Upper lobe of right lung (tissue), 1 donor: ENCODE measurements around the gene CPAMD8. TPM values are rescaled to one million over a fixed set of nuclear protein-coding genes. Genes with fewer than 3 reads are reported as not detected.
"Not testable (repeated sequence)": the region's sequence is repeated elsewhere in the genome, so short reads cannot be mapped to it uniquely, and the experiment has no call there.

Source experiments
- ATAC-seq: fragments of 200-7000 bp; cut with Tn5 transposase; one replicate; pipeline ENCODE4 v1.9.1; 2020; ENCODE audit warnings: mild to moderate bottlenecking, moderate library complexity
- DNase-seq: peaks from one replicate; pipeline ENCODE4 v3.0.0-alpha.2; 2020
- H3K27ac ChIP-seq: fragments of 200-600 bp; one replicate; pipeline ENCODE4 v1.8.0; 2022
- H3K27me3 ChIP-seq: fragments of 200-600 bp; one replicate; pipeline ENCODE4 v1.8.0; 2022; ENCODE audit warnings: mild to moderate bottlenecking
- H3K36me3 ChIP-seq: fragments of 200-600 bp; one replicate; pipeline ENCODE4 v1.8.0; 2022
- H3K4me1 ChIP-seq: fragments of 200-600 bp; one replicate; pipeline ENCODE4 v1.8.0; 2022
- H3K4me3 ChIP-seq: fragments of 200-600 bp; one replicate; pipeline ENCODE4 v1.8.0; 2022; ENCODE audit warnings: mild to moderate bottlenecking
- H3K9me3 ChIP-seq: fragments of 200-600 bp; one replicate; pipeline ENCODE4 v1.8.0; 2022
- CTCF ChIP-seq: fragments of 200-600 bp; IDR thresholded peaks from one replicate; pipeline ENCODE4 v1.8.0; 2022; ENCODE audit warnings: antibody characterized with exemption
- intact Hi-C: fragments of 100-400 bp; cut with DNase I; formaldehyde crosslinking; loops from one replicate; pipeline ENCODE4 v1.11.0; 2022
- total RNA-seq: library from RNA; stranded (reverse); fragmentation: NEBNext Ultra II Directional; extraction: Animal tissue kit (Norgen Biotek cat#: 25700); gene quantifications from one replicate; pipeline ENCODE4 v1.2.1, GENCODE V29; 2021
- donor health status: DM: no; HTN: yes; CAD: no; lungs with severe emphysema.

The CPAMD8 gene
- total RNA-seq, 1 donor from 2014 or later: 50.9 TPM

GRCh38 chr19:17022738-17023137, 3.9 kb downstream of the CPAMD8 start:
- Histone ChIP-seq H3K4me1 (peaks cover 25% of the 10 kb centered on the region), H3K27ac (peak overlapping the region; percentile 75), H3K36me3 (no peaks in the 10 kb centered on the region), H3K9me3 (no peaks in the 10 kb centered on the region), H3K4me3 (no peak overlapping the region), H3K27me3 (peaks cover 13% of the 10 kb centered on the region)
- intact Hi-C loops: no loop called here
- no peak for TF ChIP-seq CTCF
- no peak for DNase-seq
- ATAC-seq: no peak

DNA sequence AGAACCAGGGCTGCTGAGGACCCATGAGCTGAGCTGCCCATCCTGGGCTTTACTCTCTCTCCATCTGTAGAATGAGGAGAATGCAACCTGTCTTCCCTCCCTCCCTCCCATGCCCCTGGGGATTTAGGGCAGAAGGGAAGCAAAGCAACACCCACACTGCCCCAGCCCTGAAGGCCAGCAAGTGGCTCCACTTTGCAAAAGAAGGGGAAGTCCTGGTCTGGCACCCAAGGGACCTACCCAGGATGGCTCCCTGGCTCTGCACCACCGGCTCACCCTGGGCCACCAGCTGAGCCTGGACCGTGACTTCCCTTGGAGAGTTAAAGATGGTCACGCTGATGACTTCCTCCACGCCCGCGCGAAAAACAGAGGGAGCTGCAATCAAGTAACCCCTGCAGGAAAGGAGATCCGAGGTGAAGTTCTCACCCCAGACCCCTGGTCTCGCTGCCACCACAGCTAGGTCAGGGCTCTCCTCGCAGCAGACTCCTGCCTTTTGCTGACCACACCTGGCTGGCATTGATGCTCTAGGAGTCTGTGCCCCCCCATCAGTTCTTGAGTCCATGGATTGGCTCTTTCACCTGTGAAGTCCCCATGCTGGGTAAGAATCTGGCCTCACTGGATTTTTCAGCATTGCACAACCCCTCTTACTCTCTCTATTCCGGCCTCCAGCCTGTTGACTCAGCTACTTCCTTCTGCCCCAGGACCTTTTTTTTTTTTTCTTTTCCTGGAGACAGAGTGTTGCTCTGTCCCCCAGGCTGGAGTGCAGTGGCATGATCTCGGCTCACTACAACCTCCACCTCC, 4.6 kb downstream of the CPAMD8 start:
- intact Hi-C loops: no loop called here
- peaks cover 25% of the 10 kb centered on the region for H3K4me1 ChIP-seq
- H3K4me3 ChIP-seq: no peak overlapping the region
- H3K27ac ChIP-seq: peak overlapping the region; percentile 75
- DNase-seq (no peak), ATAC-seq (peak; percentile 83)
- no peaks in the 10 kb centered on the region for H3K9me3 ChIP-seq
- no peak for TF ChIP-seq CTCF
- peaks cover 13% of the 10 kb centered on the region for H3K27me3 ChIP-seq
- no peaks in the 10 kb centered on the region for H3K36me3 ChIP-seq

DNA sequence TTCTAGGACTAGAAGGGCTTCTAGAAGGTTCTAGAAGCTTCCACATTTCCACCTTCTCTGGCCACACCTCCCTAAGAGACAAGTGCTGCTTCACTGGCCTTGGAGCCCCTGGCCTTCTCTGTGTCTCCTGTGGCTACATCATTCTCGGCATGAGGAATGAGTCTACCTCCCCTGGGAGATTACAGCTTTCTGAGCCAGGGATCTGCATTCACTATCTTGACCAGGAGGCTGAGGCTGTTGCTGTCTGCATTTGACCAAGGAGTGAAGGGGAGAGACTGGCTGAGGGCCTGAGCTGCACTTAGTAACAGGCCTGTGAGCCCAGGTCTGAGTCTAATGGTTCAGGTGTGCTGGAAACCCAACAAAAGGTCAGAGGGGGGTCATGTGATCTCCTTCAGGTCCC, 5.3 kb downstream of the CPAMD8 start:
- Histone ChIP-seq H3K27me3 (peaks cover 12% of the 10 kb centered on the region), H3K4me1 (peaks cover 25% of the 10 kb centered on the region), H3K36me3 (no peaks in the 10 kb centered on the region), H3K9me3 (no peaks in the 10 kb centered on the region), H3K4me3 (no peak overlapping the region), H3K27ac (peak overlapping the region; percentile 55)
- intact Hi-C loops: no loop called here
- TF ChIP-seq CTCF: no peak
- DNase-seq: no peak
- no peak for ATAC-seq

DNA sequence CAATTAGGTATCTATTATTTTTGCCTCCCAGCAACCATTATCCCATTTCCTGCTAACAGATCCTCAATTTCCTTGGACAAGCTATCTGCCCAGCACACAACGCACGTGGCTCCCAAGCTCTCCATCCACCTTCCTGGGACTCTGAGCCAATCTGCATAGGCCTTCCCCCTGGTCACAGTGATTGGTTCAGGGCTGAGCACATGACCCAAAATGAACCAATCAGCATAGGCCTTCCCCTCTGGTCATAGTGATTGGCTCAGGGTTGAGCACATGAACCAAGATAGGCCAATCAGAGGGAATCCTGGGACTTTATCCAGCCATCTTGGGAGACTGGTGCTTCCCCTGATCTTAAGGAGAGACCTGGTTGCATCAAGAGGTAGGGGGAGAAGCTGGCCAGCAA, 5.8 kb downstream of the CPAMD8 start:
- H3K4me3 ChIP-seq: no peak overlapping the region
- H3K27ac ChIP-seq: peak overlapping the region; percentile 55
- H3K36me3 ChIP-seq: no peaks in the 10 kb centered on the region
- H3K27me3 ChIP-seq: peaks cover 7% of the 10 kb centered on the region
- intact Hi-C loops: no loop called here
- peaks cover 23% of the 10 kb centered on the region for H3K4me1 ChIP-seq
- DNase-seq (no peak), ATAC-seq (peak; percentile 22)
- no peak for TF ChIP-seq CTCF
- H3K9me3 ChIP-seq: no peaks in the 10 kb centered on the region

DNA sequence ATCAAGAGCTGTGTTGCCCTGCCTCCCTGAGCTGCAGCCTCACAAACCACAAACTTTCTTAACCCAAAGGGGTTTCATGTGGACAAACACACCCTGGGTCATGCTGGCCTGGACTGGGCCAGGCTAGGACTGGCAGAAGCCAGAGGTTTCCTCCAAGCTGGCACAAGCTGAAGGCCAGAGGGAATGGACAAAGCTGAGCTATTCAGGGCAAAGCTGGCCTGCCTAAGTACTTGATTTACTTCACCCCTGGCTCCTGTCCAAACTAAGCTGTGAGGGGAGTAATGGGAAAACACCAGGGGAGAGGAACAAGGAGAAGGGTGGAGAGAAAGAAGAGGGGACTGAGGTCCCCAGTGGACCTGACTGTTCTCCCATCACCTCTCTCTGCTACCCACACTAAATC, 6.2 kb downstream of the CPAMD8 start:
- intact Hi-C loops: no loop called here
- peaks cover 7% of the 10 kb centered on the region for H3K27me3 ChIP-seq
- peak overlapping the region; percentile 55 for H3K27ac ChIP-seq
- ATAC-seq: no peak
- H3K4me1 ChIP-seq: peaks cover 19% of the 10 kb centered on the region
- no peaks in the 10 kb centered on the region for H3K36me3 ChIP-seq
- no peak overlapping the region for H3K4me3 ChIP-seq
- DNase-seq: no peak
- no peaks in the 10 kb centered on the region for H3K9me3 ChIP-seq
- no peak for TF ChIP-seq CTCF

- H3K4me3 ChIP-seq, H3K4me1 ChIP-seq, intact Hi-C loops, H3K36me3 ChIP-seq, H3K27ac ChIP-seq, DNase-seq, H3K9me3 ChIP-seq, H3K27me3 ChIP-seq: not testable (repeated sequence)
- ATAC-seq: peak; percentile 64
Observed at GRCh38 chr19:17014212-17014861, 12.3 kb downstream of the CPAMD8 start.
